HepG2 (cell line): Measurements from ENCODE around the gene PTCD2.

Experiments used
- ATF7 ChIP-seq, 2 experiments: fragments of 450-650 bp in 1 of 2; sonication (generic) in 1 of 2; formaldehyde crosslinking in 1 of 2; IDR thresholded peaks; 2 replicates each; pipeline versions ENCODE4 v1.4.0 to v1.6.1; 2016 to 2020; ENCODE audit warnings: antibody characterized with exemption in 1 of 2, mild to moderate bottlenecking in 1 of 2, missing genetic modification reagents in 1 of 2
- ETV6 ChIP-seq: sonication (generic); formaldehyde crosslinking; conservative IDR thresholded peaks from 2 replicates; pipeline ENCODE4 v1.4.0; 2020; ENCODE audit warnings: missing genetic modification reagents
- HNF1B ChIP-seq: sonication (generic); formaldehyde crosslinking; IDR thresholded peaks from 2 replicates; pipeline ENCODE4 v1.5.1; 2020; ENCODE audit warnings: mild to moderate bottlenecking, moderate library complexity, missing genetic modification reagents
- KDM4B ChIP-seq: sonication (generic); formaldehyde crosslinking; IDR thresholded peaks from 2 replicates; pipeline ENCODE4 v1.4.0; 2020; ENCODE audit warnings: missing genetic modification reagents
- ZBTB21 ChIP-seq: sonication (generic); formaldehyde crosslinking; IDR thresholded peaks from 2 replicates; pipeline ENCODE4 v1.4.0; 2020; ENCODE audit warnings: missing genetic modification reagents

- TF ChIP-seq ETV6: no peak
- no peak for TF ChIP-seq HNF1B
- TF ChIP-seq KDM4B (CRISPR knock-in tag): no peak
- no peak for TF ChIP-seq ZBTB21 (CRISPR knock-in tag)
- TF ChIP-seq ATF7 (IDR thresholded peaks at IDR 0.05): no peak
- TF ChIP-seq ATF7 (CRISPR knock-in tag; IDR thresholded peaks at IDR 0.05): no peak
Observed at GRCh38 chr5:72408603-72409002, 88.4 kb downstream of the PTCD2 start.
